Ecto neural progenitor cell (in vitro differentiated cells): ENCODE measurements around the gene GNMT.

Experiments
- DNase-seq: peaks from one replicate; pipeline ENCODE4 v3.0.0-alpha.2; 2018; ENCODE audit warnings: low spot score

The GNMT gene

DNA sequence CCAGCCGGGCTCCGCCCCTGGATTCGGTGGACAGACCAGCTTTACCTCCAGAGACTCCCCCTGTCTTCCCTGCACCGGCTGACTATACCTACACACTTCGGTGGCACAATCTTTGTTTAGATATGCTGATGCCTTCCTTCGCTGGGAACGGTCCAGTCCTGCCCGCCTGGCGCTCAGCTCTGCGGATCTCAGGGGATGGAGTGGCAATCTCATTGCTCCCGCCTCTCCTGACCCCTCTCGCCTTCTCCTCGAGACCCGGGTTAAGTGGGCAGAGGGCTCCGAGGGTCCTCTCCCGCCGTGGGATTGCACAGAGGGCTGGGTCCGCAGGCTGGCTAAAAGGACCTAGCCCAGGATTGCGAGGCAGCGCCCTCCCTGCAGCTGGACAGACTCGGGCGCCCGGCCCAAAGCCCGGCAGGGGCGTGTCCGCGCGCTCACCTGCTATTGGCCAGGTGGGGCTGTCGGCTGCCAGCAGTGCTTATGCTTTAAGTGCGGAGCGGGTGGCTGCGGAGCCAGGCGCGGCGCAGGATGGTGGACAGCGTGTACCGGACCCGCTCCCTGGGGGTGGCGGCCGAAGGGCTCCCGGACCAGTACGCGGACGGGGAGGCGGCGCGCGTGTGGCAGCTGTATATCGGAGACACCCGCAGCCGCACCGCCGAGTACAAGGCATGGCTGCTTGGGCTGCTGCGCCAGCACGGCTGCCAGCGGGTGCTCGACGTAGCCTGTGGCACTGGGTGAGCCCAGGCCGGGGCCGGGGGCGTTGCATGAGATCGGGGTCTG lies at the start of gene GNMT:
TSS of gene GNMT (plus strand) at position 512 of the 777 bp plus-strand sequence. CDS start at position 526, 14 bp downstream.
- peak; percentile 78 for DNase-seq

GRCh38 chr6:42911171-42912021 lies 49.2 kb upstream of the GNMT start:
- DNase-seq: peak; percentile 82

GRCh38 chr6:42914546-42914945 lies 46.0 kb upstream of the GNMT start:
- DNase-seq: no peak

DNA sequence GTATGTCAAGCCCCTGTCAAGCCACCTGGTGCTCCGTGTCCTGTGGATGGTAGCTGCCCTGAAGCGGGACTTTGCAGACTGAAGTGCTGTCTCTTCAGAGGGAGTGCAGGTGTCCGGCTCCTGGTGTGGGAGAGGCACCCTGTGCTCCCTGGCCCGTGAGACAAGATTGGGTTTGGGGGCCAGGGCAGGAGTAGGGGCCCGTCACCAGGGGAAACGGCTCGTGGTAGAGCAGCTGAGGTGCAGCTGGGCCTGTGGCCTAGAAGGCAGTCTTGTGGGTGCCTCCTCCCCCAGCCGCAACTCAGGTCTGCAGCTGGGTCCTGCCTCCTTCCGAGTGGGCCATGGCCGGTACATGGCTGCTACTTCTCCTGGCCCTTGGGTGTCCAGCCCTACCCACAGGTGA lies 44.8 kb upstream of the GNMT start, which contains the start of gene PTCRA:
TSS of gene PTCRA (plus strand) at position 322 of the 400 bp plus-strand sequence. CDS start at position 339, 17 bp downstream.
- DNase-seq: no peak

- no peak for DNase-seq
Observed at GRCh38 chr6:42916288-42916687, 44.3 kb upstream of the GNMT start.

DNA sequence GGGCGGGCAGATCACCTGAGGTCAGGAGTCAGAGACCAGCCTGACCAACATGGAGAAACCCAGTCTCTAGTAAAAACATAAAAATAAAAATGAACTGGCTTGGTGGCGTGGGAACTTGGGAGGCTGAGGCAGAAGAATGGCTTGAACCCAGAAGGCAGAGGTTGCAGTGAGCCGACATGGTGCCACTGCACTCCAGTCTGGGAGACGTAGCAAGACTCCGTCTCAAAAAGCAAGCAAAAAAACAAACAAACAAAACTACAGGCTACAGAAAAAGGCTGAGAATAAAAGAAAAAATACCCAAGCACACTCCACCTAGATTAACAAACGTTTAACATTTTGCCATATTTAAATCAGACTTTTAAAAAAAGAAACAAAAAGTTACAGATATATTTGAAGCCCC lies 38.8 kb upstream of the GNMT start:
- no peak for DNase-seq

GRCh38 chr6:42923666-42924065 lies 36.9 kb upstream of the GNMT start:
- DNase-seq: no peak

DNA sequence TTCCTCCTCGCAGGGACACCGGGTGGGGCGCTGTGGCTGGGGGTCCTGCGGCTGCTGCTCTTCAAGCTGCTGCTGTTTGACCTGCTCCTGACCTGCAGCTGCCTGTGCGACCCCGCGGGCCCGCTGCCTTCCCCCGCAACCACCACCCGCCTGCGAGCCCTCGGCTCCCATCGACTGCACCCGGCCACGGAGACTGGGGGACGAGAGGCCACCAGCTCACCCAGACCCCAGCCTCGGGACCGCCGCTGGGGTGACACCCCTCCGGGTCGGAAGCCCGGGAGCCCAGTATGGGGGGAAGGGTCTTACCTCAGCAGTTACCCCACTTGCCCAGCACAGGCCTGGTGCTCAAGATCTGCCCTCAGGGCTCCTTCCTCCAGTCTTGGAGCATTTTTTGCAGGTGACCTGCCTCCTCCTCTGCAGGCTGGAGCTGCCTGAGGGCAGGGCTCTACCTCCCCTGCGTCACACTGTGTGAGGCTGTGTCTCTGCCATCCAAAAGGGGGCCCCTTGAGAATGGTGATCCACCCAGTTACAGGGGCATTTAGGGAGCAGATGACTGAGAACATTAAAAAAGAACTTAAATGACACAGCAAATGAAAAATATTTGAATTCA lies 35.2 kb upstream of the GNMT start:
- DNase-seq: no peak

DNA sequence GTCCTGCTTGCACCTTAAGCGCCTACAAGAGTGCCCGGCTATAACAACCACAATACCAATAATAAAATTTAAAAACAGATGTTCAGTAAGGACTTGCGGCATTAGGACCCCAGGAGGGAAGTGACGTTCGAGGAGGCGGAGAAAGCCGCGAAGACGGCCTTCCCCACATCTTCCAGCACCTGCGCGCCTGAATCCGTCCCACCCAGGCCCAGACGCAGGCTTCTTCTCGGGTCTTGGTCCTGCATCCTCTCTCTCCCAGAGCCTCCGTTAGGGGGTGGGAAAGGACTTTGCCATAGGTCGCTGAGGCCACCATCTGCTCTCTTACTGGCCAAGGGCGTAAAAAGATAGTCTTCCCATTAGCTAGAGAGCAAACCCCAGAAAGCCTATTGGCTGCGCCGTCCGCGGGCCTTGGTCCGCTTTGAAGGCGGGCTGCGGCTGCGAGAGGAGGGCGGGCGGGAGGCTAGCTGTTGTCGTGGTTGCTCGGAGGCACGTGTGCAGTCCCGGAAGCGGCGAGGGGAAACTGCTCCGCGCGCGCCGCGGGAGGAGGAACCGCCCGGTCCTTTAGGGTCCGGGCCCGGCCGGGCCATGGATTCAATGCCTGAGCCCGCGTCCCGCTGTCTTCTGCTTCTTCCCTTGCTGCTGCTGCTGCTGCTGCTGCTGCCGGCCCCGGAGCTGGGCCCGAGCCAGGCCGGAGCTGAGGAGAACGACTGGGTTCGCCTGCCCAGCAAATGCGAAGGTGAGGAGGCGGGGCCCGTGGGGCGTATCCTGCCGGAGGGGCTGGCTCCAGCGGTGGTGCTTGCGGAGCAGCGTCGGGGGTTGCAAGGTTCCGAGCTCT lies 31.4 kb upstream of the GNMT start, which contains the start of gene CNPY3:
TSS of gene CNPY3 (plus strand) at position 495 of the 835 bp plus-strand sequence. CDS start at position 586, 91 bp downstream.
- peak; percentile 97 for DNase-seq

- DNase-seq: no peak
Observed at GRCh38 chr6:42929821-42930360, 30.7 kb upstream of the GNMT start.

- no peak for DNase-seq
Observed at GRCh38 chr6:42932412-42932811, 28.1 kb upstream of the GNMT start.

GRCh38 chr6:42933205-42933604 lies 27.3 kb upstream of the GNMT start:
- no peak for DNase-seq

- no peak for DNase-seq
Observed at GRCh38 chr6:42935322-42935721, 25.2 kb upstream of the GNMT start.

GRCh38 chr6:42936398-42936797 lies 24.2 kb upstream of the GNMT start:
- no peak for DNase-seq

- no peak for DNase-seq
Observed at GRCh38 chr6:42937548-42938427, 22.8 kb upstream of the GNMT start.

DNA sequence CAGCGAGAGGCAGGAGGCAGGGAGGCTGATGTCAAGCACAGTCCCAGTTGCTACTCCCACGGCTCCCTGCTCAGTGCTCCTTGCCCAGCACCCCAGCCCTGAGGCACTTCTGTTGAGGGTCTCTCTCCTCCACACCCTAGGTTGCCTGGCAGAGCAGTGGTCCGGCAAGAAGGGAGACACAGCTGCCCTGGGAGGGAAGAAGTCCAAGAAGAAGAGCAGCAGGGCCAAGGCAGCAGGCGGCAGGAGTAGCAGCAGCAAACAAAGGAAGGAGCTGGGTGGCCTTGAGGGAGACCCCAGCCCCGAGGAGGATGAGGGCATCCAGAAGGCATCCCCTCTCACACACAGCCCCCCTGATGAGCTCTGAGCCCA lies 22.1 kb upstream of the GNMT start:
- no peak for DNase-seq

- no peak for DNase-seq
Observed at GRCh38 chr6:42938987-42939809, 21.4 kb upstream of the GNMT start.

- no peak for DNase-seq
Observed at GRCh38 chr6:42939810-42940167, 20.8 kb upstream of the GNMT start.

DNA sequence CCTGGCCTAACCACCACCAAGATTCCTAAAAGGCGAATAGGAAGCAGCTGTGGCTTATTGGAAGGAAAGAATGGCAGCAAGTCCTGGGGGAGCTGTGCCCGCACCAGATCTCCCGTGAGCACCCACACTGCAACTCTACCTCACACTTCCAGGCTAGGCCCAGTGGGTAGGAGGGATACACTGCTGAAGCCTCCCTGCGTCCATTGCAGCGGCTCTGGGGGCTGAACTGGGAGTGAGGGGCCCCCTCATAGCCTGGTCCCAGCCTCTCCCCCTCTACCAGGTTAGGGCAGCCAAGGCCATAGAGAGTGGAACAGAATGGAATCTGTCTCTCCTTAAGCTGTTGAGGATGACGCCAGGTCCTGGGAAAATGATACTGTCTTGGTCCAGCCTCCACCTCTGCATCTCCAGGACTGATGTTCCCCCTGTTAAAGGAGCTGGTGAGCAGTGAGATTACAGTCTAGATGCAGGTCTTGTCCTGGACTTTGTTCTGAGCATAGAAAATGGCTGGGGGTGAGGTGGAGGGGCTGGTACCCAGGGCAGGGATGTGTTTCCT lies 20.0 kb upstream of the GNMT start:
- no peak for DNase-seq
